GM12873 (cell line): Measurements from ENCODE around the gene TENM4.

Experiments used
- CTCF ChIP-seq: IDR thresholded peaks from 2 replicates; pipeline ENCODE4 v1.5.1; 2012; ENCODE audit warnings: low read depth, mild to moderate bottlenecking, moderate library complexity, low read length, control low read depth; ENCODE audit not compliant: insufficient read depth; ENCODE audit errors: missing control alignments

The TENM4 gene

GRCh38 chr11:79087238-79087960 lies 353.4 kb downstream of the TENM4 start:
- no peak for TF ChIP-seq CTCF

GRCh38 chr11:79086056-79086455 lies 354.8 kb downstream of the TENM4 start:
- TF ChIP-seq CTCF, result no peak

- TF ChIP-seq CTCF, result no peak
Observed at GRCh38 chr11:79084382-79084781, 356.4 kb downstream of the TENM4 start.

- TF ChIP-seq CTCF, result no peak
Observed at GRCh38 chr11:79083352-79083751, 357.5 kb downstream of the TENM4 start.

- no peak for TF ChIP-seq CTCF
Observed at GRCh38 chr11:79082907-79083306, 357.9 kb downstream of the TENM4 start.

GRCh38 chr11:79082280-79082679 lies 358.6 kb downstream of the TENM4 start:
- no peak for TF ChIP-seq CTCF

GRCh38 chr11:79081471-79082031 lies 359.3 kb downstream of the TENM4 start:
- no peak for TF ChIP-seq CTCF
